ENCODE data around the gene RBM22. TPM values are rescaled to one million over a fixed set of nuclear protein-coding genes. Genes with fewer than 3 reads are reported as not detected.

RBM22 gene
- total RNA-seq, 1 experiment from 2014 or later: 74.8 TPM

GRCh38 chr5:150653145-150653761, 47.6 kb downstream of the RBM22 start:
- Histone ChIP-seq H3K4me1 (replicated peaks) (peaks cover 25% of the 10 kb centered on the region), H3K36me3 (peaks cover 59% of the 10 kb centered on the region), H3K9me3 (replicated peaks) (no peaks in the 10 kb centered on the region), H3K4me3 (no peak overlapping the region), H3K27ac (no peak overlapping the region), H3K27me3 (replicated peaks) (no peaks in the 10 kb centered on the region)
- DNase-seq (ENCODE audit: low read depth in 1 of 2, low spot score in 2 of 2): no peak

- Histone ChIP-seq H3K27ac (no peak overlapping the region), H3K9me3 (replicated peaks) (no peaks in the 10 kb centered on the region), H3K27me3 (replicated peaks) (no peaks in the 10 kb centered on the region), H3K4me3 (no peak overlapping the region), H3K36me3 (peaks cover 67% of the 10 kb centered on the region), H3K4me1 (replicated peaks) (peaks cover 21% of the 10 kb centered on the region)
- no peak for DNase-seq (ENCODE audit: low read depth in 1 of 2, low spot score in 2 of 2)
Measured at GRCh38 chr5:150651924-150652671, 48.8 kb downstream of the RBM22 start.

- DNase-seq (ENCODE audit: low read depth in 1 of 2, low spot score in 2 of 2): no peak
- Histone ChIP-seq H3K36me3 (peaks cover 66% of the 10 kb centered on the region), H3K9me3 (replicated peaks) (no peaks in the 10 kb centered on the region), H3K27ac (no peak overlapping the region), H3K27me3 (replicated peaks) (no peaks in the 10 kb centered on the region), H3K4me1 (replicated peaks) (peaks cover 16% of the 10 kb centered on the region), H3K4me3 (no peak overlapping the region)
Measured at GRCh38 chr5:150651382-150651781, 49.5 kb downstream of the RBM22 start.

GRCh38 chr5:150650021-150651006, 50.5 kb downstream of the RBM22 start:
- Histone ChIP-seq H3K36me3 (peaks cover 61% of the 10 kb centered on the region), H3K9me3 (replicated peaks) (no peaks in the 10 kb centered on the region), H3K27ac (no peak overlapping the region), H3K4me3 (no peak overlapping the region), H3K27me3 (replicated peaks) (no peaks in the 10 kb centered on the region), H3K4me1 (replicated peaks) (peaks cover 14% of the 10 kb centered on the region)
- DNase-seq (ENCODE audit: low read depth in 1 of 2, low spot score in 2 of 2): no peak

GRCh38 chr5:150649108-150650020, 51.5 kb downstream of the RBM22 start:
- peaks cover 24% of the 10 kb centered on the region for H3K4me1 ChIP-seq (replicated peaks)
- no peaks in the 10 kb centered on the region for H3K27me3 ChIP-seq (replicated peaks)

GRCh38 chr5:150648294-150649107, 52.4 kb downstream of the RBM22 start:
- H3K27ac ChIP-seq: no peak overlapping the region
- H3K4me3 ChIP-seq: no peak overlapping the region
- H3K4me1 ChIP-seq (replicated peaks): peaks cover 32% of the 10 kb centered on the region
- H3K9me3 ChIP-seq (replicated peaks): no peaks in the 10 kb centered on the region
- no peak for DNase-seq (ENCODE audit: low read depth in 1 of 2, low spot score in 2 of 2)
- H3K36me3 ChIP-seq: peaks cover 64% of the 10 kb centered on the region
- no peaks in the 10 kb centered on the region for H3K27me3 ChIP-seq (replicated peaks)

More at GRCh38 chr5:150649108-150650020, 51.5 kb downstream of the RBM22 start:
- H3K9me3 ChIP-seq (replicated peaks): no peaks in the 10 kb centered on the region
- no peak overlapping the region for H3K4me3 ChIP-seq
- DNase-seq (ENCODE audit: low read depth in 1 of 2, low spot score in 2 of 2): no peak
- peaks cover 61% of the 10 kb centered on the region for H3K36me3 ChIP-seq
- no peak overlapping the region for H3K27ac ChIP-seq

- Histone ChIP-seq H3K4me1 (replicated peaks) (peaks cover 32% of the 10 kb centered on the region), H3K27ac (no peak overlapping the region), H3K9me3 (replicated peaks) (no peaks in the 10 kb centered on the region), H3K27me3 (replicated peaks) (no peaks in the 10 kb centered on the region), H3K36me3 (peaks cover 54% of the 10 kb centered on the region), H3K4me3 (no peak overlapping the region)
- no peak for DNase-seq (ENCODE audit: low read depth in 1 of 2, low spot score in 2 of 2)
Measured at GRCh38 chr5:150647275-150648251, 53.3 kb downstream of the RBM22 start.

GRCh38 chr5:150645070-150645700, 55.7 kb downstream of the RBM22 start:
- peaks cover 55% of the 10 kb centered on the region for H3K4me1 ChIP-seq (replicated peaks)
- H3K9me3 ChIP-seq (replicated peaks): no peaks in the 10 kb centered on the region
- no peak overlapping the region for H3K4me3 ChIP-seq
- H3K27me3 ChIP-seq (replicated peaks): no peaks in the 10 kb centered on the region
- H3K27ac ChIP-seq: peak overlapping the region; percentile 80; the same call in 1 of the 2 replicates
- peaks cover 34% of the 10 kb centered on the region for H3K36me3 ChIP-seq
- peak; percentile 81 to 90 for DNase-seq (ENCODE audit: low read depth in 1 of 2, low spot score in 2 of 2)

GRCh38 chr5:150644514-150644913, 56.3 kb downstream of the RBM22 start:
- DNase-seq (ENCODE audit: low read depth in 1 of 2, low spot score in 2 of 2): no peak
- H3K36me3 ChIP-seq: peaks cover 27% of the 10 kb centered on the region
- no peak overlapping the region for H3K4me3 ChIP-seq
- no peaks in the 10 kb centered on the region for H3K27me3 ChIP-seq (replicated peaks)
- peak overlapping the region; percentile 80; the same call in 1 of the 2 replicates for H3K27ac ChIP-seq
- H3K9me3 ChIP-seq (replicated peaks): no peaks in the 10 kb centered on the region
- H3K4me1 ChIP-seq (replicated peaks): peaks cover 62% of the 10 kb centered on the region

- H3K9me3 ChIP-seq (replicated peaks): no peaks in the 10 kb centered on the region
- H3K27ac ChIP-seq: peak overlapping the region; percentile 80; the same call in 1 of the 2 replicates
- H3K27me3 ChIP-seq (replicated peaks): no peaks in the 10 kb centered on the region
- no peak for DNase-seq (ENCODE audit: low read depth in 1 of 2, low spot score in 2 of 2)
- H3K4me3 ChIP-seq: no peak overlapping the region
- peaks cover 22% of the 10 kb centered on the region for H3K36me3 ChIP-seq
- H3K4me1 ChIP-seq (replicated peaks): peaks cover 67% of the 10 kb centered on the region
Measured at GRCh38 chr5:150644058-150644457, 56.8 kb downstream of the RBM22 start.

Measured in SJSA1 (cell line).